GM23338 (cell line): ENCODE data around the gene HIVEP2. TPM values are rescaled to one million over a fixed set of nuclear protein-coding genes. Genes with fewer than 3 reads are reported as not detected.

Experiments
- ATAC-seq: fragments of 200-7000 bp; cut with Tn5 transposase; 3 replicates; pipeline ENCODE4 v1.9.1; 2020
- DNase-seq: peaks from one replicate; pipeline ENCODE4 v3.0.0-alpha.2; 2015; ENCODE audit warnings: low spot score
- H2AFZ ChIP-seq: fragments of 200-600 bp; sonication (generic); 2 replicates; pipeline ENCODE4 v1.8.0; 2016; ENCODE audit warnings: antibody characterized with exemption, mild to moderate bottlenecking, moderate library complexity
- H3F3A ChIP-seq: fragments of 200-600 bp; sonication (generic); replicated peaks from 2 replicates; pipeline ENCODE4 v1.8.0; 2017; ENCODE audit warnings: antibody characterized with exemption, mixed run types, low read depth
- H3K27ac ChIP-seq: fragments of 200-600 bp; sonication (generic); 2 replicates; pipeline ENCODE4 v1.6.1; 2016; ENCODE audit warnings: low read depth
- H3K27me3 ChIP-seq: fragments of 200-600 bp; sonication (generic); 2 replicates; pipeline ENCODE4 v1.8.0; 2016; ENCODE audit warnings: mild to moderate bottlenecking, mixed run types, moderate library complexity; ENCODE audit not compliant: insufficient read depth
- H3K36me3 ChIP-seq: fragments of 200-600 bp; sonication (generic); 2 replicates; pipeline ENCODE4 v1.8.0; 2016; ENCODE audit warnings: mild to moderate bottlenecking; ENCODE audit not compliant: insufficient read depth
- H3K4me1 ChIP-seq: fragments of 200-600 bp; sonication (generic); 2 replicates; pipeline ENCODE4 v1.8.0; 2016; ENCODE audit warnings: mild to moderate bottlenecking, moderate library complexity; ENCODE audit not compliant: insufficient read depth
- H3K4me2 ChIP-seq: fragments of 200-600 bp; sonication (generic); 2 replicates; pipeline ENCODE4 v1.7.1; 2017; ENCODE audit warnings: mixed run types
- H3K4me3 ChIP-seq: fragments of 200-600 bp; sonication (generic); 2 replicates; pipeline ENCODE4 v1.6.1; 2016; ENCODE audit warnings: mixed run types
- H3K79me2 ChIP-seq: fragments of 200-600 bp; sonication (generic); replicated peaks from 2 replicates; pipeline ENCODE4 v1.8.0; 2017; ENCODE audit warnings: mild to moderate bottlenecking; ENCODE audit not compliant: insufficient read depth
- H3K9me2 ChIP-seq: fragments of 200-600 bp; sonication (generic); 2 replicates; pipeline ENCODE4 v1.8.0; 2017; ENCODE audit not compliant: insufficient read depth
- H4K20me1 ChIP-seq: fragments of 200-600 bp; sonication (generic); replicated peaks from 2 replicates; pipeline ENCODE4 v1.8.0; 2017; ENCODE audit warnings: mild to moderate bottlenecking; ENCODE audit not compliant: insufficient read depth
- H3K27ac Mint-ChIP-seq: 2 replicates; pipeline ENCODE4 v1.8.0; 2020; ENCODE audit warnings: inconsistent platforms, mild to moderate bottlenecking, moderate library complexity, mixed read lengths
- H3K27me3 Mint-ChIP-seq: 3 replicates; pipeline ENCODE4 v1.8.0; 2022; ENCODE audit warnings: low read depth, mild to moderate bottlenecking, moderate library complexity, mixed read lengths, inconsistent platforms; ENCODE audit not compliant: insufficient read depth, poor library complexity
- H3K36me3 Mint-ChIP-seq: 3 replicates; pipeline ENCODE4 v1.8.0; 2021; ENCODE audit warnings: low read depth, mild to moderate bottlenecking, inconsistent platforms, moderate library complexity, mixed read lengths
- H3K4me1 Mint-ChIP-seq: 3 replicates; pipeline ENCODE4 v1.8.0; 2020; ENCODE audit warnings: mild to moderate bottlenecking, inconsistent platforms, mixed read lengths
- H3K4me3 Mint-ChIP-seq: 3 replicates; pipeline ENCODE4 v1.8.0; 2021; ENCODE audit warnings: moderate library complexity, mild to moderate bottlenecking, inconsistent platforms, mixed read lengths
- H3K9me3 Mint-ChIP-seq: 3 replicates; pipeline ENCODE4 v1.8.0; 2020; ENCODE audit warnings: moderate library complexity, mild to moderate bottlenecking, inconsistent platforms, mixed read lengths
- CREB1 ChIP-seq: fragments of 250-450 bp; sonication (Bioruptor Pico); IDR thresholded peaks from 2 replicates; pipeline ENCODE4 v1.5.0; 2020; ENCODE audit warnings: low read depth, mild to moderate bottlenecking, moderate library complexity
- EZH2 ChIP-seq: fragments of 200-600 bp; sonication (generic); IDR thresholded peaks from one replicate; pipeline ENCODE4 v1.8.0; 2017; ENCODE audit warnings: antibody characterized with exemption, mild to moderate bottlenecking, low read depth; ENCODE audit not compliant: unreplicated experiment
- EZH2phosphoT487 ChIP-seq: fragments of 200-600 bp; sonication (generic); IDR thresholded peaks from one replicate; pipeline ENCODE4 v1.8.1; 2018; ENCODE audit warnings: antibody characterized with exemption; ENCODE audit not compliant: unreplicated experiment
- JUNB ChIP-seq: IDR thresholded peaks from one replicate; pipeline ENCODE4 v1.6.1; 2016; ENCODE audit warnings: antibody characterized with exemption; ENCODE audit not compliant: unreplicated experiment
- NANOG ChIP-seq: IDR thresholded peaks from 2 replicates; pipeline ENCODE4 v1.6.1; 2016; ENCODE audit warnings: antibody characterized with exemption, borderline replicate concordance
- POLR2AphosphoS5 ChIP-seq: IDR thresholded peaks from 2 replicates; pipeline ENCODE4 v1.6.1; 2016; ENCODE audit warnings: antibody characterized with exemption, low read depth
- STAT1 ChIP-seq: IDR thresholded peaks from one replicate; pipeline ENCODE4 v1.6.1; 2016; ENCODE audit warnings: antibody characterized with exemption; ENCODE audit not compliant: unreplicated experiment
- ZNF331 ChIP-seq: fragments of 250-450 bp; sonication (Bioruptor Pico); IDR thresholded peaks from 2 replicates; pipeline ENCODE4 v1.5.0; 2020; ENCODE audit warnings: low read depth, mild to moderate bottlenecking, moderate library complexity
- polyA plus RNA-seq: library from polyadenylated mRNA; unstranded; fragments of >200 nt; fragmentation: Nextera tagmentation; extraction: Ambion mirVana; gene quantifications from 2 replicates; pipeline ENCODE4 v1.2.1, GENCODE V29; 2016
- total RNA-seq: library from RNA; depleted of rRNA; stranded (reverse); fragments of >200 nt; shearing (Covaris generic); gene quantifications from 2 replicates; pipeline ENCODE4 v1.2.3, GENCODE V29; 2014
- TF ChIP-seq, protein P1 (sequence below): IDR thresholded peaks from 2 replicates; pipeline ENCODE4 v1.6.1; 2016; ENCODE audit warnings: antibody characterized with exemption
- TF ChIP-seq, protein P2 (sequence below), 2 experiments: fragments of 200-600 bp in 1 of 2; sonication (generic) in 1 of 2; conservative IDR thresholded peaks; 2 replicates each; pipeline versions ENCODE4 v1.5.1 to v1.6.1; 2016 to 2017; ENCODE audit warnings: antibody characterized with exemption in 2 of 2, low read depth in 2 of 2, mild to moderate bottlenecking in 2 of 2, moderate library complexity in 1 of 2

The HIVEP2 gene
- total and polyA plus RNA-seq, 2 experiments from 2014 or later = 1.5 to 7.4 TPM

DNA sequence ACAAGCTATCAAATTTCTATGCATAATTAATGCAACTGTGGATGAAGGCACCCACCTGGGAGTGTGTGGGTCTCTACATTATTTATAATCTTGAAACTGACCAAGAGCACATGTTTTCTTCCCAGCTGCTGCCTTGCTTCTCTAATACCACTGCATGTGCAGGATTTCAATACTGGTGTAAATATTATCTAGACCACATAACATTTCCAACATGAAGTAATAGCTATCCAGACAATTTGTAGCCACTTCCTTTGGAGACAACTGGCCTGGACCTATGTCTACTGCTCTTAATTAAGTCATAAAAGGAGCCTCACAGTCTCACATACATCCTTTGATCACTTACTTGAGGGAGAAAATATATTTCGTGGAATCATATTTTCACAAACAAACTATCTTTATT is 180.7 kb downstream of the HIVEP2 start:
- ATAC-seq = no peak
- H3K79me2 ChIP-seq = no peaks in the 10 kb centered on the region
- H3K4me2 ChIP-seq = no peak overlapping the region
- H3K27ac ChIP-seq = no peak overlapping the region
- no peaks in the 10 kb centered on the region for H3K4me1 ChIP-seq
- H2AFZ ChIP-seq = no peak overlapping the region
- Mint-ChIP-seq H3K4me3 (no peak overlapping the region), H3K36me3 (peaks cover 14% of the 10 kb centered on the region), H3K9me3 (no peaks in the 10 kb centered on the region), H3K27ac (no peak overlapping the region), H3K27me3 (no peaks in the 10 kb centered on the region), H3K4me1 (no peaks in the 10 kb centered on the region)
- no peak overlapping the region for H3K4me3 ChIP-seq
- H4K20me1 ChIP-seq = no peaks in the 10 kb centered on the region
- no peaks in the 10 kb centered on the region for H3K9me2 ChIP-seq
- no peaks in the 10 kb centered on the region for H3F3A ChIP-seq
- no peaks in the 10 kb centered on the region for H3K27me3 ChIP-seq
- DNase-seq = no peak
- TF ChIP-seq, protein P1, sequence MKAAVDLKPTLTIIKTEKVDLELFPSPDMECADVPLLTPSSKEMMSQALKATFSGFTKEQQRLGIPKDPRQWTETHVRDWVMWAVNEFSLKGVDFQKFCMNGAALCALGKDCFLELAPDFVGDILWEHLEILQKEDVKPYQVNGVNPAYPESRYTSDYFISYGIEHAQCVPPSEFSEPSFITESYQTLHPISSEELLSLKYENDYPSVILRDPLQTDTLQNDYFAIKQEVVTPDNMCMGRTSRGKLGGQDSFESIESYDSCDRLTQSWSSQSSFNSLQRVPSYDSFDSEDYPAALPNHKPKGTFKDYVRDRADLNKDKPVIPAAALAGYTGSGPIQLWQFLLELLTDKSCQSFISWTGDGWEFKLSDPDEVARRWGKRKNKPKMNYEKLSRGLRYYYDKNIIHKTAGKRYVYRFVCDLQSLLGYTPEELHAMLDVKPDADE = no peak
- TF ChIP-seq NANOG (no peak), ZNF331 (CRISPR knock-in tag) (no peak)
- H3K36me3 ChIP-seq = no peaks in the 10 kb centered on the region; the same call in 1 of the 2 replicates

DNA sequence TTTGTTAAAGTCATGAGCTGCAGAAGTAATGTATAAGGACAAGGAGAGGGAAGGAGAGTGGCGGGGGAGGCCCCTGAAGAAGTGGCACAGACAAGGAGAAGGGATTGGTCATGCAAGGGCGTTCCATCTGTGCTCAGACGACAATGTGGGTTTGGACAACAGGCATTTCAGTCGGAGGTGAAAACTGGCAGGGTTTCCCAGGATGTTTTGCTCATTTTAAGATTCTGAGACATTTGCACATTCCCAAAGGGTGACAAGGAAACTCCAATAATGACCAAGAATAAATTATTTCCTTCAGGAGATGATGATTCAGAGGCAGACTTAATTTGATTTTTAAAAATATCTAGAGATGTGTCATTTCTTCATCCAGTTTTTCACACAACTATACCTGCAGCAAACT is 181.8 kb downstream of the HIVEP2 start:
- H3K9me2 ChIP-seq = no peaks in the 10 kb centered on the region
- no peaks in the 10 kb centered on the region for H3K27me3 Mint-ChIP-seq
- H3K4me1 Mint-ChIP-seq = no peaks in the 10 kb centered on the region
- no peaks in the 10 kb centered on the region for H3K79me2 ChIP-seq
- no peaks in the 10 kb centered on the region for H3K9me3 Mint-ChIP-seq
- TF ChIP-seq, protein P2, sequence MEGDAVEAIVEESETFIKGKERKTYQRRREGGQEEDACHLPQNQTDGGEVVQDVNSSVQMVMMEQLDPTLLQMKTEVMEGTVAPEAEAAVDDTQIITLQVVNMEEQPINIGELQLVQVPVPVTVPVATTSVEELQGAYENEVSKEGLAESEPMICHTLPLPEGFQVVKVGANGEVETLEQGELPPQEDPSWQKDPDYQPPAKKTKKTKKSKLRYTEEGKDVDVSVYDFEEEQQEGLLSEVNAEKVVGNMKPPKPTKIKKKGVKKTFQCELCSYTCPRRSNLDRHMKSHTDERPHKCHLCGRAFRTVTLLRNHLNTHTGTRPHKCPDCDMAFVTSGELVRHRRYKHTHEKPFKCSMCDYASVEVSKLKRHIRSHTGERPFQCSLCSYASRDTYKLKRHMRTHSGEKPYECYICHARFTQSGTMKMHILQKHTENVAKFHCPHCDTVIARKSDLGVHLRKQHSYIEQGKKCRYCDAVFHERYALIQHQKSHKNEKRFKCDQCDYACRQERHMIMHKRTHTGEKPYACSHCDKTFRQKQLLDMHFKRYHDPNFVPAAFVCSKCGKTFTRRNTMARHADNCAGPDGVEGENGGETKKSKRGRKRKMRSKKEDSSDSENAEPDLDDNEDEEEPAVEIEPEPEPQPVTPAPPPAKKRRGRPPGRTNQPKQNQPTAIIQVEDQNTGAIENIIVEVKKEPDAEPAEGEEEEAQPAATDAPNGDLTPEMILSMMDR (conservative IDR thresholded peaks at IDR 0.05; ENCODE audit: low read depth in 2 of 2) = no peak
- TF ChIP-seq, protein P1 = no peak
- TF ChIP-seq STAT1 (no peak), ZNF331 (CRISPR knock-in tag) (no peak), CREB1 (CRISPR knock-in tag) (no peak), EZH2phosphoT487 (no peak), JUNB (no peak), POLR2AphosphoS5 (no peak), EZH2 (no peak)
- no peaks in the 10 kb centered on the region; the same call in 1 of the 2 replicates for H3K36me3 ChIP-seq
- no peaks in the 10 kb centered on the region for H3F3A ChIP-seq
- ATAC-seq (no peak), DNase-seq (no peak)
- no peak overlapping the region for H3K4me2 ChIP-seq
- H4K20me1 ChIP-seq = no peaks in the 10 kb centered on the region
- H3K27ac ChIP-seq = no peak overlapping the region
- no peaks in the 10 kb centered on the region for H3K4me1 ChIP-seq
- H3K27me3 ChIP-seq = no peaks in the 10 kb centered on the region
- H3K4me3 Mint-ChIP-seq = no peak overlapping the region
- H3K4me3 ChIP-seq = no peak overlapping the region
- H3K36me3 Mint-ChIP-seq = peaks cover 19% of the 10 kb centered on the region
- no peak overlapping the region for H2AFZ ChIP-seq
- no peak overlapping the region; the same call in 1 of the 2 replicates for H3K27ac Mint-ChIP-seq
